Loucy (cell line): ENCODE measurements around the gene SUGP2.
"Not testable (repeated sequence)": the region's sequence is repeated elsewhere in the genome, so short reads cannot be mapped to it uniquely, and the experiment has no call there.

Source experiments
- CTCF ChIP-seq: fragments of 200-600 bp; sonication (generic); conservative IDR thresholded peaks from 2 replicates; pipeline ENCODE4 v1.5.1; 2014; ENCODE audit warnings: mild to moderate bottlenecking, antibody characterized with exemption, low read length
- EZH2phosphoT487 ChIP-seq: fragments of 200-600 bp; IDR thresholded peaks from 2 replicates; pipeline ENCODE4 v1.6.1; 2018; ENCODE audit warnings: antibody characterized with exemption, mild to moderate bottlenecking, moderate library complexity, borderline replicate concordance

GRCh38 chr19:19023376-19023775 lies 9.9 kb downstream of the SUGP2 start:
- TF ChIP-seq CTCF, EZH2phosphoT487: not testable (repeated sequence)
